GM23338 (cell line): ENCODE data around the gene CLSTN2. TPM values are rescaled to one million over a fixed set of nuclear protein-coding genes. Genes with fewer than 3 reads are reported as not detected.

Experiments
- ATAC-seq: fragments of 200-7000 bp; cut with Tn5 transposase; 3 replicates; pipeline ENCODE4 v1.9.1; 2020
- DNase-seq: peaks from one replicate; pipeline ENCODE4 v3.0.0-alpha.2; 2015; ENCODE audit warnings: low spot score
- H2AFZ ChIP-seq: fragments of 200-600 bp; sonication (generic); 2 replicates; pipeline ENCODE4 v1.8.0; 2016; ENCODE audit warnings: antibody characterized with exemption, mild to moderate bottlenecking, moderate library complexity
- H3F3A ChIP-seq: fragments of 200-600 bp; sonication (generic); replicated peaks from 2 replicates; pipeline ENCODE4 v1.8.0; 2017; ENCODE audit warnings: antibody characterized with exemption, mixed run types, low read depth
- H3K27ac ChIP-seq: fragments of 200-600 bp; sonication (generic); 2 replicates; pipeline ENCODE4 v1.6.1; 2016; ENCODE audit warnings: low read depth
- H3K27me3 ChIP-seq: fragments of 200-600 bp; sonication (generic); 2 replicates; pipeline ENCODE4 v1.8.0; 2016; ENCODE audit warnings: mild to moderate bottlenecking, mixed run types, moderate library complexity; ENCODE audit not compliant: insufficient read depth
- H3K36me3 ChIP-seq: fragments of 200-600 bp; sonication (generic); 2 replicates; pipeline ENCODE4 v1.8.0; 2016; ENCODE audit warnings: mild to moderate bottlenecking; ENCODE audit not compliant: insufficient read depth
- H3K4me1 ChIP-seq: fragments of 200-600 bp; sonication (generic); 2 replicates; pipeline ENCODE4 v1.8.0; 2016; ENCODE audit warnings: mild to moderate bottlenecking, moderate library complexity; ENCODE audit not compliant: insufficient read depth
- H3K4me2 ChIP-seq: fragments of 200-600 bp; sonication (generic); 2 replicates; pipeline ENCODE4 v1.7.1; 2017; ENCODE audit warnings: mixed run types
- H3K4me3 ChIP-seq: fragments of 200-600 bp; sonication (generic); 2 replicates; pipeline ENCODE4 v1.6.1; 2016; ENCODE audit warnings: mixed run types
- H3K79me2 ChIP-seq: fragments of 200-600 bp; sonication (generic); replicated peaks from 2 replicates; pipeline ENCODE4 v1.8.0; 2017; ENCODE audit warnings: mild to moderate bottlenecking; ENCODE audit not compliant: insufficient read depth
- H3K9me2 ChIP-seq: fragments of 200-600 bp; sonication (generic); 2 replicates; pipeline ENCODE4 v1.8.0; 2017; ENCODE audit not compliant: insufficient read depth
- H4K20me1 ChIP-seq: fragments of 200-600 bp; sonication (generic); replicated peaks from 2 replicates; pipeline ENCODE4 v1.8.0; 2017; ENCODE audit warnings: mild to moderate bottlenecking; ENCODE audit not compliant: insufficient read depth
- H3K27ac Mint-ChIP-seq: 2 replicates; pipeline ENCODE4 v1.8.0; 2020; ENCODE audit warnings: inconsistent platforms, mild to moderate bottlenecking, moderate library complexity, mixed read lengths
- H3K27me3 Mint-ChIP-seq: 3 replicates; pipeline ENCODE4 v1.8.0; 2022; ENCODE audit warnings: low read depth, mild to moderate bottlenecking, moderate library complexity, mixed read lengths, inconsistent platforms; ENCODE audit not compliant: insufficient read depth, poor library complexity
- H3K36me3 Mint-ChIP-seq: 3 replicates; pipeline ENCODE4 v1.8.0; 2021; ENCODE audit warnings: low read depth, mild to moderate bottlenecking, inconsistent platforms, moderate library complexity, mixed read lengths
- H3K4me1 Mint-ChIP-seq: 3 replicates; pipeline ENCODE4 v1.8.0; 2020; ENCODE audit warnings: mild to moderate bottlenecking, inconsistent platforms, mixed read lengths
- H3K4me3 Mint-ChIP-seq: 3 replicates; pipeline ENCODE4 v1.8.0; 2021; ENCODE audit warnings: moderate library complexity, mild to moderate bottlenecking, inconsistent platforms, mixed read lengths
- H3K9me3 Mint-ChIP-seq: 3 replicates; pipeline ENCODE4 v1.8.0; 2020; ENCODE audit warnings: moderate library complexity, mild to moderate bottlenecking, inconsistent platforms, mixed read lengths
- CREB1 ChIP-seq: fragments of 250-450 bp; sonication (Bioruptor Pico); IDR thresholded peaks from 2 replicates; pipeline ENCODE4 v1.5.0; 2020; ENCODE audit warnings: low read depth, mild to moderate bottlenecking, moderate library complexity
- EZH2 ChIP-seq: fragments of 200-600 bp; sonication (generic); IDR thresholded peaks from one replicate; pipeline ENCODE4 v1.8.0; 2017; ENCODE audit warnings: antibody characterized with exemption, mild to moderate bottlenecking, low read depth; ENCODE audit not compliant: unreplicated experiment
- EZH2phosphoT487 ChIP-seq: fragments of 200-600 bp; sonication (generic); IDR thresholded peaks from one replicate; pipeline ENCODE4 v1.8.1; 2018; ENCODE audit warnings: antibody characterized with exemption; ENCODE audit not compliant: unreplicated experiment
- JUNB ChIP-seq: IDR thresholded peaks from one replicate; pipeline ENCODE4 v1.6.1; 2016; ENCODE audit warnings: antibody characterized with exemption; ENCODE audit not compliant: unreplicated experiment
- NANOG ChIP-seq: IDR thresholded peaks from 2 replicates; pipeline ENCODE4 v1.6.1; 2016; ENCODE audit warnings: antibody characterized with exemption, borderline replicate concordance
- POLR2AphosphoS5 ChIP-seq: IDR thresholded peaks from 2 replicates; pipeline ENCODE4 v1.6.1; 2016; ENCODE audit warnings: antibody characterized with exemption, low read depth
- STAT1 ChIP-seq: IDR thresholded peaks from one replicate; pipeline ENCODE4 v1.6.1; 2016; ENCODE audit warnings: antibody characterized with exemption; ENCODE audit not compliant: unreplicated experiment
- ZNF114 ChIP-seq: fragments of 250-450 bp; sonication (Bioruptor Pico); IDR thresholded peaks from 2 replicates; pipeline ENCODE4 v1.5.0; 2020; ENCODE audit warnings: mild to moderate bottlenecking, moderate library complexity
- ZNF331 ChIP-seq: fragments of 250-450 bp; sonication (Bioruptor Pico); IDR thresholded peaks from 2 replicates; pipeline ENCODE4 v1.5.0; 2020; ENCODE audit warnings: low read depth, mild to moderate bottlenecking, moderate library complexity
- polyA plus RNA-seq: library from polyadenylated mRNA; unstranded; fragments of >200 nt; fragmentation: Nextera tagmentation; extraction: Ambion mirVana; gene quantifications from 2 replicates; pipeline ENCODE4 v1.2.1, GENCODE V29; 2016
- total RNA-seq: library from RNA; depleted of rRNA; stranded (reverse); fragments of >200 nt; shearing (Covaris generic); gene quantifications from 2 replicates; pipeline ENCODE4 v1.2.3, GENCODE V29; 2014
- TF ChIP-seq, protein P1 (sequence below): IDR thresholded peaks from 2 replicates; pipeline ENCODE4 v1.6.1; 2016; ENCODE audit warnings: antibody characterized with exemption
- TF ChIP-seq, protein P2 (sequence below): fragments of 250-450 bp; sonication (Bioruptor Pico); IDR thresholded peaks from 2 replicates; pipeline ENCODE4 v1.5.0; 2020; ENCODE audit warnings: mild to moderate bottlenecking, moderate library complexity
- TF ChIP-seq, protein P3 (sequence below): IDR thresholded peaks from one replicate; pipeline ENCODE4 v1.6.1; 2018; ENCODE audit warnings: antibody characterized with exemption; ENCODE audit not compliant: unreplicated experiment
- TF ChIP-seq, protein P4 (sequence below), 2 experiments: fragments of 200-600 bp in 1 of 2; sonication (generic) in 1 of 2; conservative IDR thresholded peaks; 2 replicates each; pipeline versions ENCODE4 v1.5.1 to v1.6.1; 2016 to 2017; ENCODE audit warnings: antibody characterized with exemption in 2 of 2, low read depth in 2 of 2, mild to moderate bottlenecking in 2 of 2, moderate library complexity in 1 of 2

Gene CLSTN2
- total and polyA plus RNA-seq, 2 experiments from 2014 or later = 0.11 to 0.83 TPM

DNA sequence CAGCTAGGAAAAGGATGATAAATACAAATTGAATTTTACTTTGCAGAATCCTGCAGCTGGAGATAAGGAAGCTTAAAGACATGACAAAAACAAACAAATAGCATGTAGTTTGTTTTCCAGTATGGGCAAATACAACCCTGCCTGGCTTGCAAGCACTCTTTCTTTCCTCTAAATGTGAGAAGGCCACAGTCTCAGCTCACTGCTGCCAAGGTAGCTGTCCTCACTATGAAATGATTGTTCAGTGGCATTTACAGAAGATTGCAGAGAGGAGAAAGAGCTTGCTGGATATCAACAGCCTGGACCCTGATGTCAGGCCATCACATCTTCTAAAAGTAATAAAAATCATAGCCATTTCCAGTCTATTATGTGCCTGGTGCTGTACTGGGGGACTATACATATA lies 262.0 kb downstream of the CLSTN2 start:
- no peaks in the 10 kb centered on the region for H3K36me3 ChIP-seq
- no peak for TF ChIP-seq POLR2AphosphoS5
- TF ChIP-seq, protein P1, sequence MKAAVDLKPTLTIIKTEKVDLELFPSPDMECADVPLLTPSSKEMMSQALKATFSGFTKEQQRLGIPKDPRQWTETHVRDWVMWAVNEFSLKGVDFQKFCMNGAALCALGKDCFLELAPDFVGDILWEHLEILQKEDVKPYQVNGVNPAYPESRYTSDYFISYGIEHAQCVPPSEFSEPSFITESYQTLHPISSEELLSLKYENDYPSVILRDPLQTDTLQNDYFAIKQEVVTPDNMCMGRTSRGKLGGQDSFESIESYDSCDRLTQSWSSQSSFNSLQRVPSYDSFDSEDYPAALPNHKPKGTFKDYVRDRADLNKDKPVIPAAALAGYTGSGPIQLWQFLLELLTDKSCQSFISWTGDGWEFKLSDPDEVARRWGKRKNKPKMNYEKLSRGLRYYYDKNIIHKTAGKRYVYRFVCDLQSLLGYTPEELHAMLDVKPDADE = no peak
- TF ChIP-seq, protein P2, sequence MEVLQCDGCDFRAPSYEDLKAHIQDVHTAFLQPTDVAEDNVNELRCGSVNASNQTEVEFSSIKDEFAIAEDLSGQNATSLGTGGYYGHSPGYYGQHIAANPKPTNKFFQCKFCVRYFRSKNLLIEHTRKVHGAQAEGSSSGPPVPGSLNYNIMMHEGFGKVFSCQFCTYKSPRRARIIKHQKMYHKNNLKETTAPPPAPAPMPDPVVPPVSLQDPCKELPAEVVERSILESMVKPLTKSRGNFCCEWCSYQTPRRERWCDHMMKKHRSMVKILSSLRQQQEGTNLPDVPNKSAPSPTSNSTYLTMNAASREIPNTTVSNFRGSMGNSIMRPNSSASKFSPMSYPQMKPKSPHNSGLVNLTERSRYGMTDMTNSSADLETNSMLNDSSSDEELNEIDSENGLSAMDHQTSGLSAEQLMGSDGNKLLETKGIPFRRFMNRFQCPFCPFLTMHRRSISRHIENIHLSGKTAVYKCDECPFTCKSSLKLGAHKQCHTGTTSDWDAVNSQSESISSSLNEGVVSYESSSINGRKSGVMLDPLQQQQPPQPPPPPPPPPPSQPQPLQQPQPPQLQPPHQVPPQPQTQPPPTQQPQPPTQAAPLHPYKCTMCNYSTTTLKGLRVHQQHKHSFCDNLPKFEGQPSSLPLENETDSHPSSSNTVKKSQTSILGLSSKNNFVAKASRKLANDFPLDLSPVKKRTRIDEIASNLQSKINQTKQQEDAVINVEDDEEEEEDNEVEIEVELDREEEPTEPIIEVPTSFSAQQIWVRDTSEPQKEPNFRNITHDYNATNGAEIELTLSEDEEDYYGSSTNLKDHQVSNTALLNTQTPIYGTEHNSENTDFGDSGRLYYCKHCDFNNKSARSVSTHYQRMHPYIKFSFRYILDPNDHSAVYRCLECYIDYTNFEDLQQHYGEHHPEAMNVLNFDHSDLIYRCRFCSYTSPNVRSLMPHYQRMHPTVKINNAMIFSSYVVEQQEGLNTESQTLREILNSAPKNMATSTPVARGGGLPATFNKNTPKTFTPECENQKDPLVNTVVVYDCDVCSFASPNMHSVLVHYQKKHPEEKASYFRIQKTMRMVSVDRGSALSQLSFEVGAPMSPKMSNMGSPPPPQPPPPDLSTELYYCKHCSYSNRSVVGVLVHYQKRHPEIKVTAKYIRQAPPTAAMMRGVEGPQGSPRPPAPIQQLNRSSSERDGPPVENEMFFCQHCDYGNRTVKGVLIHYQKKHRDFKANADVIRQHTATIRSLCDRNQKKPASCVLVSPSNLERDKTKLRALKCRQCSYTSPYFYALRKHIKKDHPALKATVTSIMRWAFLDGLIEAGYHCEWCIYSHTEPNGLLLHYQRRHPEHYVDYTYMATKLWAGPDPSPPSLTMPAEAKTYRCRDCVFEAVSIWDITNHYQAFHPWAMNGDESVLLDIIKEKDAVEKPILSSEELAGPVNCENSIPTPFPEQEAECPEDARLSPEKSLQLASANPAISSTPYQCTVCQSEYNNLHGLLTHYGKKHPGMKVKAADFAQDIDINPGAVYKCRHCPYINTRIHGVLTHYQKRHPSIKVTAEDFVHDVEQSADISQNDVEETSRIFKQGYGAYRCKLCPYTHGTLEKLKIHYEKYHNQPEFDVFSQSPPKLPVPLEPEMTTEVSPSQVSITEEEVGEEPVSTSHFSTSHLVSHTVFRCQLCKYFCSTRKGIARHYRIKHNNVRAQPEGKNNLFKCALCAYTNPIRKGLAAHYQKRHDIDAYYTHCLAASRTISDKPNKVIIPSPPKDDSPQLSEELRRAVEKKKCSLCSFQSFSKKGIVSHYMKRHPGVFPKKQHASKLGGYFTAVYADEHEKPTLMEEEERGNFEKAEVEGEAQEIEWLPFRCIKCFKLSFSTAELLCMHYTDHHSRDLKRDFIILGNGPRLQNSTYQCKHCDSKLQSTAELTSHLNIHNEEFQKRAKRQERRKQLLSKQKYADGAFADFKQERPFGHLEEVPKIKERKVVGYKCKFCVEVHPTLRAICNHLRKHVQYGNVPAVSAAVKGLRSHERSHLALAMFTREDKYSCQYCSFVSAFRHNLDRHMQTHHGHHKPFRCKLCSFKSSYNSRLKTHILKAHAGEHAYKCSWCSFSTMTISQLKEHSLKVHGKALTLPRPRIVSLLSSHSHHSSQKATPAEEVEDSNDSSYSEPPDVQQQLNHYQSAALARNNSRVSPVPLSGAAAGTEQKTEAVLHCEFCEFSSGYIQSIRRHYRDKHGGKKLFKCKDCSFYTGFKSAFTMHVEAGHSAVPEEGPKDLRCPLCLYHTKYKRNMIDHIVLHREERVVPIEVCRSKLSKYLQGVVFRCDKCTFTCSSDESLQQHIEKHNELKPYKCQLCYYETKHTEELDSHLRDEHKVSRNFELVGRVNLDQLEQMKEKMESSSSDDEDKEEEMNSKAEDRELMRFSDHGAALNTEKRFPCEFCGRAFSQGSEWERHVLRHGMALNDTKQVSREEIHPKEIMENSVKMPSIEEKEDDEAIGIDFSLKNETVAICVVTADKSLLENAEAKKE (CRISPR knock-in tag) = no peak
- no peak for TF ChIP-seq JUNB
- TF ChIP-seq CREB1 (CRISPR knock-in tag) = no peak
- TF ChIP-seq STAT1 = no peak
- TF ChIP-seq, protein P3, sequence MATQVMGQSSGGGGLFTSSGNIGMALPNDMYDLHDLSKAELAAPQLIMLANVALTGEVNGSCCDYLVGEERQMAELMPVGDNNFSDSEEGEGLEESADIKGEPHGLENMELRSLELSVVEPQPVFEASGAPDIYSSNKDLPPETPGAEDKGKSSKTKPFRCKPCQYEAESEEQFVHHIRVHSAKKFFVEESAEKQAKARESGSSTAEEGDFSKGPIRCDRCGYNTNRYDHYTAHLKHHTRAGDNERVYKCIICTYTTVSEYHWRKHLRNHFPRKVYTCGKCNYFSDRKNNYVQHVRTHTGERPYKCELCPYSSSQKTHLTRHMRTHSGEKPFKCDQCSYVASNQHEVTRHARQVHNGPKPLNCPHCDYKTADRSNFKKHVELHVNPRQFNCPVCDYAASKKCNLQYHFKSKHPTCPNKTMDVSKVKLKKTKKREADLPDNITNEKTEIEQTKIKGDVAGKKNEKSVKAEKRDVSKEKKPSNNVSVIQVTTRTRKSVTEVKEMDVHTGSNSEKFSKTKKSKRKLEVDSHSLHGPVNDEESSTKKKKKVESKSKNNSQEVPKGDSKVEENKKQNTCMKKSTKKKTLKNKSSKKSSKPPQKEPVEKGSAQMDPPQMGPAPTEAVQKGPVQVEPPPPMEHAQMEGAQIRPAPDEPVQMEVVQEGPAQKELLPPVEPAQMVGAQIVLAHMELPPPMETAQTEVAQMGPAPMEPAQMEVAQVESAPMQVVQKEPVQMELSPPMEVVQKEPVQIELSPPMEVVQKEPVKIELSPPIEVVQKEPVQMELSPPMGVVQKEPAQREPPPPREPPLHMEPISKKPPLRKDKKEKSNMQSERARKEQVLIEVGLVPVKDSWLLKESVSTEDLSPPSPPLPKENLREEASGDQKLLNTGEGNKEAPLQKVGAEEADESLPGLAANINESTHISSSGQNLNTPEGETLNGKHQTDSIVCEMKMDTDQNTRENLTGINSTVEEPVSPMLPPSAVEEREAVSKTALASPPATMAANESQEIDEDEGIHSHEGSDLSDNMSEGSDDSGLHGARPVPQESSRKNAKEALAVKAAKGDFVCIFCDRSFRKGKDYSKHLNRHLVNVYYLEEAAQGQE = no peak
- no peak for TF ChIP-seq ZNF114 (CRISPR knock-in tag)
- TF ChIP-seq EZH2phosphoT487 = no peak
- no peak for TF ChIP-seq NANOG
- no peak for TF ChIP-seq ZNF331
- TF ChIP-seq EZH2 = no peak
- TF ChIP-seq, protein P4, sequence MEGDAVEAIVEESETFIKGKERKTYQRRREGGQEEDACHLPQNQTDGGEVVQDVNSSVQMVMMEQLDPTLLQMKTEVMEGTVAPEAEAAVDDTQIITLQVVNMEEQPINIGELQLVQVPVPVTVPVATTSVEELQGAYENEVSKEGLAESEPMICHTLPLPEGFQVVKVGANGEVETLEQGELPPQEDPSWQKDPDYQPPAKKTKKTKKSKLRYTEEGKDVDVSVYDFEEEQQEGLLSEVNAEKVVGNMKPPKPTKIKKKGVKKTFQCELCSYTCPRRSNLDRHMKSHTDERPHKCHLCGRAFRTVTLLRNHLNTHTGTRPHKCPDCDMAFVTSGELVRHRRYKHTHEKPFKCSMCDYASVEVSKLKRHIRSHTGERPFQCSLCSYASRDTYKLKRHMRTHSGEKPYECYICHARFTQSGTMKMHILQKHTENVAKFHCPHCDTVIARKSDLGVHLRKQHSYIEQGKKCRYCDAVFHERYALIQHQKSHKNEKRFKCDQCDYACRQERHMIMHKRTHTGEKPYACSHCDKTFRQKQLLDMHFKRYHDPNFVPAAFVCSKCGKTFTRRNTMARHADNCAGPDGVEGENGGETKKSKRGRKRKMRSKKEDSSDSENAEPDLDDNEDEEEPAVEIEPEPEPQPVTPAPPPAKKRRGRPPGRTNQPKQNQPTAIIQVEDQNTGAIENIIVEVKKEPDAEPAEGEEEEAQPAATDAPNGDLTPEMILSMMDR (conservative IDR thresholded peaks at IDR 0.05; ENCODE audit: low read depth in 2 of 2) = no peak
- ATAC-seq (no peak), DNase-seq (no peak)
- H3K4me3 ChIP-seq = no peak overlapping the region
- H3K4me1 ChIP-seq = peaks cover 16% of the 10 kb centered on the region
- H3K27ac Mint-ChIP-seq = no peak overlapping the region
- H3K4me3 Mint-ChIP-seq = no peak overlapping the region
- no peaks in the 10 kb centered on the region for H3K79me2 ChIP-seq
- H3K27me3 Mint-ChIP-seq = peaks cover 4% of the 10 kb centered on the region
- H3F3A ChIP-seq = no peaks in the 10 kb centered on the region
- H3K4me1 Mint-ChIP-seq = peaks cover 23% of the 10 kb centered on the region
- peaks cover 20% of the 10 kb centered on the region for H3K9me2 ChIP-seq
- H3K4me2 ChIP-seq = no peak overlapping the region
- peaks cover 9% of the 10 kb centered on the region; the same call in 2 of the 3 replicates for H3K9me3 Mint-ChIP-seq
- no peaks in the 10 kb centered on the region for H3K27me3 ChIP-seq
- H3K36me3 Mint-ChIP-seq = peaks cover 10% of the 10 kb centered on the region
- no peak overlapping the region for H3K27ac ChIP-seq
- H2AFZ ChIP-seq = no peak overlapping the region
- no peaks in the 10 kb centered on the region for H4K20me1 ChIP-seq
